Keratinocyte (primary cell): ENCODE measurements around the gene MRO. TPM values are rescaled to one million over a fixed set of nuclear protein-coding genes. Genes with fewer than 3 reads are reported as not detected.

Experiments used
- DNase-seq: peaks from one replicate; pipeline ENCODE4 v3.0.0-alpha.2; 2011; ENCODE audit warnings: low read depth, missing footprints, low spot score
- FAIRE-seq: peaks from 2 replicates; lab custom pipeline; 2011; peaks lifted over from hg19 to GRCh38; lab: Jason Lieb, UNC
- H2AFZ ChIP-seq: 2 replicates; pipeline ENCODE4 v1.6.0; 2012; ENCODE audit warnings: low read length, control low read depth, inconsistent platforms; ENCODE audit not compliant: control insufficient read depth
- H3K27ac ChIP-seq: 2 replicates; pipeline ENCODE4 v1.5.1; 2011; ENCODE audit warnings: low read length; ENCODE audit not compliant: control insufficient read depth, insufficient read depth
- H3K27me3 ChIP-seq: 3 replicates; pipeline ENCODE4 v1.6.0; 2011; ENCODE audit warnings: low read length; ENCODE audit not compliant: control insufficient read depth, insufficient read depth; ENCODE audit errors: extremely low read depth
- H3K36me3 ChIP-seq, 2 experiments: 2 replicates in 1 of 2; 3 replicates in 1 of 2; pipeline ENCODE4 v1.5.1; 2011; ENCODE audit warnings: low read length in 2 of 2, mild to moderate bottlenecking in 1 of 2; ENCODE audit not compliant: control insufficient read depth in 2 of 2, insufficient read depth in 2 of 2; ENCODE audit errors: extremely low read depth in 1 of 2
- H3K4me1 ChIP-seq: 3 replicates; pipeline ENCODE4 v1.5.1; 2011; ENCODE audit warnings: low read length; ENCODE audit not compliant: control insufficient read depth, insufficient read depth; ENCODE audit errors: extremely low read depth
- H3K4me2 ChIP-seq: 3 replicates; pipeline ENCODE4 v1.6.0; 2011; ENCODE audit warnings: low read depth, low read length; ENCODE audit not compliant: control insufficient read depth, insufficient read depth; ENCODE audit errors: extremely low read depth
- H3K4me3 ChIP-seq, 3 experiments: fragments of 200-600 bp in 1 of 3; sonication (generic) in 1 of 3; 2 replicates in 2 of 3; 3 replicates in 1 of 3; pipeline ENCODE4 v1.5.1; 2011 to 2016; ENCODE audit warnings: low read length in 3 of 3, mild to moderate bottlenecking in 3 of 3, control low read depth in 2 of 3, inconsistent platforms in 1 of 3, low read depth in 1 of 3, mixed read lengths in 1 of 3, mixed run types in 1 of 3, moderate library complexity in 1 of 3; ENCODE audit not compliant: control insufficient read depth in 2 of 3, insufficient read depth in 2 of 3; ENCODE audit errors: extremely low read depth in 1 of 3
- H3K79me2 ChIP-seq: 2 replicates; pipeline ENCODE4 v1.6.0; 2012; ENCODE audit warnings: low read length; ENCODE audit not compliant: control insufficient read depth, insufficient read depth
- H3K9ac ChIP-seq: 3 replicates; pipeline ENCODE4 v1.6.0; 2011; ENCODE audit warnings: low read length; ENCODE audit not compliant: control insufficient read depth, insufficient read depth; ENCODE audit errors: extremely low read depth
- H3K9me1 ChIP-seq: 3 replicates; pipeline ENCODE4 v1.6.0; 2011; ENCODE audit warnings: low read length; ENCODE audit not compliant: control insufficient read depth, insufficient read depth; ENCODE audit errors: extremely low read depth
- H3K9me3 ChIP-seq: 2 replicates; pipeline ENCODE4 v1.5.1; 2012; ENCODE audit warnings: low read depth, low read length; ENCODE audit not compliant: control insufficient read depth
- H4K20me1 ChIP-seq: 3 replicates; pipeline ENCODE4 v1.6.0; 2011; ENCODE audit warnings: low read length; ENCODE audit not compliant: control insufficient read depth, insufficient read depth; ENCODE audit errors: extremely low read depth
- CTCF ChIP-seq, 3 experiments: IDR thresholded peaks in 1 of 3; conservative IDR thresholded peaks in 1 of 3; optimal IDR thresholded peaks in 1 of 3; 2 replicates in 2 of 3; 3 replicates in 1 of 3; pipeline versions ENCODE3 to v1.5.1; 2011; ENCODE audit warnings: low read length in 3 of 3, mild to moderate bottlenecking in 3 of 3, moderate library complexity in 2 of 3, control low read depth in 1 of 3, inconsistent platforms in 1 of 3; ENCODE audit not compliant: insufficient read depth in 2 of 3; ENCODE audit errors: extremely low read depth in 1 of 3
- EZH2 ChIP-seq: IDR thresholded peaks from one replicate; pipeline ENCODE4 v1.6.1; 2012; ENCODE audit warnings: inconsistent platforms, mild to moderate bottlenecking, low read length, moderate library complexity
- dilution Hi-C: fragments of 300-500 bp; cut with MboI; formaldehyde crosslinking; loops from one replicate; pipeline ENCODE4 v1.7.0; 2020; ENCODE audit warnings: low sequenced_read_pairs; ENCODE audit not compliant: extremely low pct_ligation_motif_present
- polyA plus RNA-seq, 5 experiments: library from polyadenylated mRNA; depleted of rRNA in 3 of 5; stranded (reverse) in 3 of 5; stranded (forward) in 1 of 5; unstranded in 1 of 5; fragments of >200 nt; gene quantifications; 1 replicate in 1 of 5; 2 replicates in 3 of 5; 3 replicates in 1 of 5; pipeline versions ENCODE4 v1.2.1 to v1.2.3, GENCODE V29; 2011 to 2012; ENCODE audit warnings: missing spikeins in 2 of 5, low read depth in 1 of 5, low replicate concordance in 1 of 5

Gene MRO
- polyA plus RNA-seq, 1 donor (not counting 4 experiments of a cell fraction or from before 2014, with no cell fraction given) = not detected

- Histone ChIP-seq H3K4me3 (no peak overlapping the region), H3K9me1 (no peaks in the 10 kb centered on the region), H3K9ac (no peak overlapping the region), H4K20me1 (no peaks in the 10 kb centered on the region), H3K27me3 (no peaks in the 10 kb centered on the region), H3K79me2 (no peaks in the 10 kb centered on the region), H3K9me3 (no peaks in the 10 kb centered on the region), H3K36me3 (no peaks in the 10 kb centered on the region), H2AFZ (no peak overlapping the region), H3K4me1 (no peaks in the 10 kb centered on the region), H3K27ac (no peak overlapping the region), H3K4me2 (no peak overlapping the region)
- no peak for FAIRE-seq
- TF ChIP-seq CTCF (optimal IDR thresholded peaks at IDR 0.05 in 1 of 3, IDR thresholded peaks at IDR 0.05 in 1 of 3, conservative IDR thresholded peaks at IDR 0.05 in 1 of 3; ENCODE audit: extremely low read depth in 1 of 3, insufficient read depth in 2 of 3, low read length in 3 of 3) (no peak), EZH2 (no peak)
- DNase-seq = no peak
- dilution Hi-C loops = no loop called here
Observed at GRCh38 chr18:50844960-50845359, 25.1 kb upstream of the MRO start.

GRCh38 chr18:50844554-50844953 is 24.7 kb upstream of the MRO start:
- H4K20me1 ChIP-seq = no peaks in the 10 kb centered on the region
- no peak overlapping the region for H2AFZ ChIP-seq
- no peak overlapping the region for H3K4me3 ChIP-seq
- H3K36me3 ChIP-seq = no peaks in the 10 kb centered on the region
- no peaks in the 10 kb centered on the region for H3K27me3 ChIP-seq
- no peak overlapping the region for H3K9ac ChIP-seq
- TF ChIP-seq EZH2 (no peak), CTCF (optimal IDR thresholded peaks at IDR 0.05 in 1 of 3, IDR thresholded peaks at IDR 0.05 in 1 of 3, conservative IDR thresholded peaks at IDR 0.05 in 1 of 3; ENCODE audit: extremely low read depth in 1 of 3, insufficient read depth in 2 of 3, low read length in 3 of 3) (no peak)
- H3K27ac ChIP-seq = no peak overlapping the region
- dilution Hi-C loops = no loop called here
- FAIRE-seq = no peak
- no peaks in the 10 kb centered on the region for H3K79me2 ChIP-seq
- H3K9me3 ChIP-seq = no peaks in the 10 kb centered on the region
- no peaks in the 10 kb centered on the region for H3K9me1 ChIP-seq
- no peaks in the 10 kb centered on the region for H3K4me1 ChIP-seq
- DNase-seq = no peak
- no peak overlapping the region for H3K4me2 ChIP-seq
